Measurements from ENCODE around the gene UBE3C.
"Not testable (repeated sequence)": the region's sequence is repeated elsewhere in the genome, so short reads cannot be mapped to it uniquely, and the experiment has no call there.

The UBE3C gene

GRCh38 chr7:157241631-157242030 lies 102.9 kb downstream of the UBE3C start:
- no peak for TF ChIP-seq POLR2A (IDR thresholded peaks at IDR 0.05; ENCODE audit: extremely low read depth, insufficient read length)
- no peak for TF ChIP-seq MYC (IDR thresholded peaks at IDR 0.05; ENCODE audit: low read depth, low read length)
- no peak for TF ChIP-seq CTCF (IDR thresholded peaks at IDR 0.05; ENCODE audit: low read depth, low read length)
- TF ChIP-seq MAX (IDR thresholded peaks at IDR 0.05; ENCODE audit: low read depth, low read length), result no peak
- no peak for DNase-seq (ENCODE audit: low read depth)

GRCh38 chr7:157244516-157245294 lies 106.0 kb downstream of the UBE3C start:
- DNase-seq (ENCODE audit: low read depth), result no peak
- TF ChIP-seq MYC (IDR thresholded peaks at IDR 0.05; ENCODE audit: low read depth, low read length), result no peak
- TF ChIP-seq POLR2A (IDR thresholded peaks at IDR 0.05; ENCODE audit: extremely low read depth, insufficient read length), result no peak
- TF ChIP-seq MAX (IDR thresholded peaks at IDR 0.05; ENCODE audit: low read depth, low read length), result no peak
- no peak for TF ChIP-seq CTCF (IDR thresholded peaks at IDR 0.05; ENCODE audit: low read depth, low read length)
- no peak overlapping the region for H3K4me3 ChIP-seq (ENCODE audit: low read depth, low read length)

More at GRCh38 chr7:157241631-157242030, 102.9 kb downstream of the UBE3C start:
- no peak overlapping the region for H3K4me3 ChIP-seq (ENCODE audit: low read depth, low read length)

GRCh38 chr7:157246052-157246451 lies 107.3 kb downstream of the UBE3C start:
- DNase-seq (ENCODE audit: low read depth), result no peak
- TF ChIP-seq MAX (IDR thresholded peaks at IDR 0.05; ENCODE audit: low read depth, low read length), result no peak
- TF ChIP-seq MYC (IDR thresholded peaks at IDR 0.05; ENCODE audit: low read depth, low read length), result no peak
- no peak for TF ChIP-seq POLR2A (IDR thresholded peaks at IDR 0.05; ENCODE audit: extremely low read depth, insufficient read length)
- no peak for TF ChIP-seq CTCF (IDR thresholded peaks at IDR 0.05; ENCODE audit: low read depth, low read length)

GRCh38 chr7:157248659-157249058 lies 109.9 kb downstream of the UBE3C start:
- no peak for TF ChIP-seq POLR2A (IDR thresholded peaks at IDR 0.05; ENCODE audit: extremely low read depth, insufficient read length)
- TF ChIP-seq MAX (IDR thresholded peaks at IDR 0.05; ENCODE audit: low read depth, low read length), result no peak
- TF ChIP-seq MYC (IDR thresholded peaks at IDR 0.05; ENCODE audit: low read depth, low read length), result no peak
- no peak for TF ChIP-seq CTCF (IDR thresholded peaks at IDR 0.05; ENCODE audit: low read depth, low read length)
- no peak overlapping the region for H3K4me3 ChIP-seq (ENCODE audit: low read depth, low read length)
- DNase-seq (ENCODE audit: low read depth), result no peak

More at GRCh38 chr7:157246052-157246451, 107.3 kb downstream of the UBE3C start:
- no peak overlapping the region for H3K4me3 ChIP-seq (ENCODE audit: low read depth, low read length)

GRCh38 chr7:157250605-157251228 lies 112.0 kb downstream of the UBE3C start:
- DNase-seq (ENCODE audit: low read depth), result peak; percentile 83
- H3K4me3 ChIP-seq (ENCODE audit: low read depth, low read length), result no peak overlapping the region
- TF ChIP-seq CTCF (IDR thresholded peaks at IDR 0.05; ENCODE audit: low read depth, low read length) (peak; percentile 92), MAX (IDR thresholded peaks at IDR 0.05; ENCODE audit: low read depth, low read length) (no peak)

GRCh38 chr7:157251817-157252216 lies 113.1 kb downstream of the UBE3C start:
- not testable (repeated sequence) for H3K4me3 ChIP-seq (ENCODE audit: low read depth, low read length); DNase-seq (ENCODE audit: low read depth)
